Stimulated activated naive B cell treated with anti-CD40 and anti-IgM and Interleukin-4, amounts not matched to agents 10 μg/mL and 1 μg/mL and 100 μg/mL, for 72 hours (primary cell): ENCODE results near the gene NPBWR2.

ENCODE experiments used
- ATAC-seq, 2 donors: fragments of 150-1000 bp; cut with Tn5 transposase; replicated peaks; 2 replicates each; pipeline ENCODE4 v1.10.0; 2021; ENCODE audit warnings: moderate library complexity in 1 of 2
- DNase-seq: peaks from one replicate; pipeline ENCODE4 v3.0.0; 2021
- H3K27ac Mint-ChIP-seq: one replicate; pipeline ENCODE4 v1.8.0; 2022; ENCODE audit warnings: mild to moderate bottlenecking, mixed read lengths
- H3K27me3 Mint-ChIP-seq, 2 donors: one replicate each; pipeline ENCODE4 v1.8.0; 2022; ENCODE audit warnings: mixed read lengths in 2 of 2
- H3K36me3 Mint-ChIP-seq, 2 donors: one replicate each; pipeline ENCODE4 v1.8.0; 2022; ENCODE audit warnings: mixed read lengths in 2 of 2, mild to moderate bottlenecking in 1 of 2
- H3K4me1 Mint-ChIP-seq, 2 donors: one replicate each; pipeline ENCODE4 v1.8.0; 2022; ENCODE audit warnings: mixed read lengths in 2 of 2, mild to moderate bottlenecking in 1 of 2
- H3K4me3 Mint-ChIP-seq, 2 donors: one replicate each; pipeline ENCODE4 v1.8.0; 2022; ENCODE audit warnings: mild to moderate bottlenecking in 2 of 2, mixed read lengths in 2 of 2, moderate library complexity in 1 of 2
- H3K9me3 Mint-ChIP-seq, 2 donors: one replicate each; pipeline ENCODE4 v1.8.0; 2022; ENCODE audit warnings: mixed read lengths in 2 of 2, mild to moderate bottlenecking in 1 of 2

Gene NPBWR2

DNA sequence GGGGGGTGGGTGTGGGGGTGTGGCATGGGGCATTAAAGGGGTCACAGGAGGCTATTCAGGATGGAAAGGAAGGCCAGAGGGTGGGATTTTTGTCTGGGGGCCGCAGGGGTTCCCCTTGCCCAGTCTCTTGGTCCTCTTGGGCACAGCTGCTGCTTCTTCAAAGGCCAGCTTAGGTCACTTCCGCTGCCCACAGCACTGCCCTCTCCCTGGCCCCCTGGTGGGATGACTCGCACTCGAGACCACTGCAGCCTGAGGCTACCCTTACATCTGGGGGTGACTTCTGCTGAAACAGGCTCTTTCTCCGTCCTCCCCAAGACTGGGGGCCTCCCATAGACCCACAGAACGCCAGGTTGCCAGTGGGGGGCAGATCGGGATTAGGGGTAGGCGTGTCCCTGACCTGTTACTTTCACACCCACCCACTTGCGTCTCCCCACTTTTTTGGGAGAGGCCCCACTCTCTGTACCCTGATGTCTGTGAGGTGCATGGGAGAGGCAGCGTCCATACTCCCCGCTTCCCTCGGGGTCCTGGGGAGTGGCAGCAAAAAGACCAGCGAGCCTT is 24.5 kb downstream of the NPBWR2 start:
- ATAC-seq: no peak
- peaks cover 37 to 59% of the 10 kb centered on the region in 2 donors for H3K4me1 Mint-ChIP-seq

DNA sequence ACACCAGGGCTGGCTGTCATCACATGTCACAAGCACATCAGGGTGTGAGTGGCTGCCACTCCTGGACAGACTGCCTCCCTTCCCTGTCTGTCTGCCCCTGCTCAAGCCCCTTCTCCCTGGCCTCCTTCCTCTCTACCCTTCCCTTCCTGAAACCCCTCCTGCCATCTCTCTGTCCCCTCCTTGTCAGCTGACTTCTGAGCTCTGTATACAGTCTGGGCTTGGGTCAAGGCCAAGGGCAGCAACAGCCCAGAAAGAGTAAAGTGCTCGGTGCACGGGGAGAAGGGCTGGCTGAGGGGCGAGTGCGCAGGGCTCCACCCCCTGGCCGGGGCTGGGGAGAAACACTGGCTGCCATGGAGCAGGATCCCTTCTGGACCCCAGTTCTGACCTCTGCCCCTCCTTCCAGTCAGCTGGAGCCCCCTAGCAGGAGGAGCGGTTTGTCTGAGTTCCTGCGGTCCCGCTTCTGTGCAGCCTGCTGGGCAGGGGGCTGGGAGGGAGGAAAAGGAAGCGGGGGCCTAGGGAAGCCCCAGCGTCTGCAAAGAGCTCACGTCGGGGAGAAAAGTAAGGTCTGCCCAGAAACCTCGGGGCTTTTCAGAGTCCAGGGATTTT is 25.1 kb downstream of the NPBWR2 start:
- Mint-ChIP-seq H3K4me3 (peak overlapping the region; percentile 51 to 73), H3K27me3 (peaks cover 5 to 27% of the 10 kb centered on the region in 2 donors)

More for the DNA sequence above, 24.5 kb downstream of the NPBWR2 start:
- Mint-ChIP-seq H3K9me3 (peaks cover 0 to 7% of the 10 kb centered on the region in 2 donors), H3K27me3 (peaks cover 5 to 27% of the 10 kb centered on the region in 2 donors), H3K27ac (no peak overlapping the region), H3K36me3 (peaks cover 5 to 9% of the 10 kb centered on the region in 2 donors), H3K4me3 (peak overlapping the region; percentile 79 to 84)
- DNase-seq: no peak

DNA sequence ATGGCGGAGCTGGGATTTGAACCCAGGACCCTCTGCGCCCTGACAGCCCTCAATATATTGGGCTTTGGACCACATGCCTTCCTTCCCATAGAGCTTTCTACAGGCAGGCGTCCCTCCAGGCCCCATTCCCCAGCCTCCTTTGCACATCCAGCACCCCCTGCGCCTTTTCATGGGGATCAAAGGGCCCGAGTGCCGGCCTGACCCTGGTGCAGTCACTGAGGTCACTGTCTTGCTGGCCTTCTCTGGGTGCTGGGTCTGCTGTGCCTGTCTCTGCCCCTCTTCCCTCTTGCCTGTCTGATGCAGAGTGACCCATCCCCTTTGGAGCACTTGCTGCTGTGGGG is 25.8 kb downstream of the NPBWR2 start:
- Mint-ChIP-seq H3K9me3 (peaks cover 0 to under 1% of the 10 kb centered on the region in 2 donors), H3K4me3 (peak overlapping the region in 1 of 2 donors; percentile 29), H3K36me3 (peaks cover 9 to 11% of the 10 kb centered on the region in 2 donors), H3K27me3 (peaks cover 5 to 27% of the 10 kb centered on the region in 2 donors), H3K27ac (peak overlapping the region; percentile 56), H3K4me1 (peaks cover 44 to 72% of the 10 kb centered on the region in 2 donors)
- DNase-seq (no peak), ATAC-seq (no peak)

More for the DNA sequence above, 25.1 kb downstream of the NPBWR2 start:
- ATAC-seq (no peak), DNase-seq (no peak)
- Mint-ChIP-seq H3K9me3 (peaks cover 0 to 3% of the 10 kb centered on the region in 2 donors), H3K27ac (no peak overlapping the region), H3K36me3 (peaks cover 8% of the 10 kb centered on the region in 2 donors), H3K4me1 (peaks cover 41 to 65% of the 10 kb centered on the region in 2 donors)

DNA sequence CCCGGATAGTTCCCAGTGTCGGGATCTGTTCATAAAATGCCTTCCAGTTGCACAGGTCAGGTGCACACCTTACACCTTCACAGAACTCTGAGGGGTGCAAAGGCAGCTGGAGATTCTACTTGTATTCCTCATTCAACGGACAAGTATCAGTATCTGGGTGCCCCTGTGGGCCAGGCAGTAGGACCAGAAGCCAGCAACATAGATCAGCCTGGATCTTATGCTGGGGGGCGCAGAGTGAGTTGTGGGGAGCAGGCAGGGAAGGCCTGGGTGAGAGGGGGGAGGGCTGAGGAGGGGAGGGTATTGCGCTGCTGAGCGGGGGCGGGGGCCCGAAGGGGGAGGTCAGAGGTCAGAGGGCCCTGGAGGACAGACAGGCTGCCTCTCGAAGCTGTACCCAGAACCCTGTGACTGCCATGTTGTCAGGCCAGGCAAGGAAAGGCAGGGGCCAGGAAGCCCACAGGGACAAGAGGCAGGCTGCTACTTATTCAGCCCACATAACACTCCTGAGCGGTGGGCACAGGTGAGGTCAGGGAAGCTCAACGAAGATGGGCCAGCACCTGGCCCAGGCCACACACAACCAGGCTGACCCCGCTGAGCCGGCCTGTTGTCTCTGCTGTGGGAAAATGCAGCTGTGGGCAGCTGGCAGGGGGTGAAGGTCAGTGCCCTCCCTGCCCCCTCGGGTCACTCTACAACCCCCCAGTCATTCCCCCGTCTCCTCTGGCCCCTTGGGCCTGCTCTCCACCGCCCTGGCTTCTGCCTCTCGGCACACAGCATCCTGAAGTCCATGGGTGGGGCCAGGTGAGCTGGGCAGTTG is 26.3 kb downstream of the NPBWR2 start:
- Mint-ChIP-seq H3K36me3 (peaks cover 8 to 13% of the 10 kb centered on the region in 2 donors), H3K27ac (peak overlapping the region; percentile 56), H3K4me3 (peak overlapping the region; percentile 84 to 88), H3K4me1 (peaks cover 45 to 78% of the 10 kb centered on the region in 2 donors), H3K9me3 (no peaks in the 10 kb centered on the region), H3K27me3 (peaks cover 5 to 26% of the 10 kb centered on the region in 2 donors)
- DNase-seq (no peak), ATAC-seq (no peak)

DNA sequence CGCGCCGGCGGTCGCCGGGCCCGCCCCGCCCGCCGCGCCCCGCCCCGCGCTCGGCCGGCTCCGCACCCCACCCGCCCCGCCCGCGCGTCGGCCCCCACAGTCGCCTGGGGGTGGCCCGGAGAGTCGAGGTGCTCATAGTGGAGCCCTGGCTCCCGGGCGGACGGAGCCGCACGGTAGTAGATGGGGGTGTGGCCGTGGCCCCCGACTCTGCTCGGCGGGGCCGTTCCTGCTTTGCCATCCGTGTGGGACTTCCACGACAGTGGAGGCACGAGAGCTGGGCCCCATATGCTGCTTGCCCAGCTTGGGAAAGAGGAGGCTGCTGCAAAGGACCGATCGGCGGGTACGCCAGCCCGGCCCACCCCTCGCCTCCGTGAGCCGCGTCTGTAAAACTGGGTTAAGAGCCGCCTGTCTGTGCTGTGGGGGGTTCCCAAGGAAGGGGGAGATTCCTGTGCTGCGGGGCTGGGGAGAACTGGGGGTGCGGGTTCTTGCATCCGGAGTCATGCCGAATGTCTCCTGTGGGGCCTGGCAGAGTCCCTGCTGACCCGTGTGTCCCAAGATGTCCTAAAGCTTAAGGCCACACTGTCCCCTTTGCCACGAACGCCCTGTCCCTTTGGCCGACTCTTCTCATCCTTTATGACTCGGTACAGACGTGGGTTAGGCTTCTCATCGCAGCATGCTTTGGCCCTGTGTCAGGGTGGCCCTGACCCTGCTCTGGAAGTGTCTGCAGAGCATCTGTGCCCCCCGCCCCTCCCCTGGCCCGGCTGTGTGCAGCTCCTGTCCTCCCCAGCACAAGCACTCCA is 27.2 kb downstream of the NPBWR2 start, which contains the start of gene OPRL1:
OPRL1 (plus strand) TSS at position 70 of the 800 bp plus-strand sequence. CDS start 12,639 bp downstream, outside the sequence.
- Mint-ChIP-seq H3K9me3 (no peaks in the 10 kb centered on the region), H3K4me3 (peak within 1 kb of the TSS; percentile 94 to 97), H3K4me1 (peaks cover 52 to 86% of the 10 kb centered on the region in 2 donors), H3K36me3 (peaks cover 16 to 19% of the 10 kb centered on the region in 2 donors), H3K27ac (peak within 1 kb of the TSS; percentile 95), H3K27me3 (peaks cover 5 to 18% of the 10 kb centered on the region in 2 donors)
- DNase-seq (no peak), ATAC-seq (peak; percentile 3 to 14)

DNA sequence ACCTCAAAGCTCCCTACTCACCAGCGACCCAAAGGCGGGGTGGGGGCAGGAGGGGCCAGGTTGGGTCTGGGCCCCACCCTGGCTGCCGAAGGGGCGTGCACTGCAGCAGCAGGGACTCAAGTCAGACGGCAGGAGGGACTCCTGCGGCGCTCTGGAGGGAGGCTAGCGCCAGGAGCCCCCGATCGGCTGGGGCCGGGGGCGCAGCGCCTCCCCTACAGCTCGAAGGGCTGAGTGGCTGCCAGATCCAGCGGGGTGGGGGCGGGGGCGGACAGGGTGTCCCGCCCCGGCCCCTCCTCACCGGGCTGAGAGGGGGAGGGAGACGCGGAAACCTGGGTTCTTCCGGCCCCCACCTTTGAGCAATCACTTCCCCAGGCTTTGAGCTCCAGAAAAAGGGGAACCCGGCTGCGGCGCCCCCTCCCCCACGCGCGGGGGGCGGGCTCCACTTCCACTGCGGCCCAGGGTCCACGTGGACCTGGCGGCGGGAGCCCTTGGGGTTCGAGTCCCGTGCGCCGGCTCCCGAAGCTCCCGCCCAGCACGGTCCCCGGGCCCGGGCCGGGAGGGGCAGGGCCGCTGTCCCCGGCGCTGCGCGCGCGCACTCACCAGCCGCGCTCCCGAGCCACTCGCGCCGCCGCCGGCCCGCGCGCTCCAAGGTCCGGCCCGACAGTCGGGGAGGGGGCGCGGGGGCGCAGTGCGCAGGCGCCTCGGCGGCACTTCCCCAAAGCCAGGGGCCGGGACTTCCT is 27.9 kb downstream of the NPBWR2 start, which contains the start of gene RGS19:
RGS19 (minus strand) TSS at position 246 of the 740 bp plus-strand sequence. CDS start 2,632 bp downstream, outside the sequence.
- DNase-seq: peak; percentile 83
- peak within 1 kb of the TSS; percentile 94 to 97 for H3K4me3 Mint-ChIP-seq
- H3K36me3 Mint-ChIP-seq: peaks cover 19 to 23% of the 10 kb centered on the region in 2 donors
- peak within 1 kb of the TSS; percentile 95 for H3K27ac Mint-ChIP-seq
- no peaks in the 10 kb centered on the region for H3K9me3 Mint-ChIP-seq
- H3K4me1 Mint-ChIP-seq: peaks cover 53 to 87% of the 10 kb centered on the region in 2 donors
- ATAC-seq: peak; percentile 48 to 55
- peaks cover 3 to 11% of the 10 kb centered on the region in 2 donors for H3K27me3 Mint-ChIP-seq

DNA sequence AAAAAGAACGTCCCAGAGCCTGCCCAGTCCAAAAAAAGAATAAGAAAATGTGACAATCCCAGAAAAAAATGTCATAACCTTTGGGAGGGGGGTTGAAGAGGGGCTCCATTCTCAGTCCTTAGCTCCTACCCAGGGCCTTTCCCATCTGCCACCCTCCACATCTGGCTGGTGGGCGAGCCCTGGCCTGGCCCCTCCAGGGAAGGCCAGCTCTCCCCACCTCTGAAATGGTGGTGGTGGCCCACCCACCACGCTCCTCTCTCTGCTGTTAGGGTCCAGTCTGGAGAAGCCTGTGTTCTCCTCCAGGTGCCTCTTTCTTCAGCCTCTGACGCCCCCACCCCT is 28.5 kb downstream of the NPBWR2 start:
- Mint-ChIP-seq H3K27ac (peak overlapping the region; percentile 95), H3K27me3 (peaks cover 0 to 5% of the 10 kb centered on the region in 2 donors), H3K9me3 (no peaks in the 10 kb centered on the region), H3K36me3 (peaks cover 19 to 24% of the 10 kb centered on the region in 2 donors), H3K4me1 (peaks cover 50 to 88% of the 10 kb centered on the region in 2 donors), H3K4me3 (peak overlapping the region; percentile 94 to 97)
- DNase-seq (no peak), ATAC-seq (no peak)

DNA sequence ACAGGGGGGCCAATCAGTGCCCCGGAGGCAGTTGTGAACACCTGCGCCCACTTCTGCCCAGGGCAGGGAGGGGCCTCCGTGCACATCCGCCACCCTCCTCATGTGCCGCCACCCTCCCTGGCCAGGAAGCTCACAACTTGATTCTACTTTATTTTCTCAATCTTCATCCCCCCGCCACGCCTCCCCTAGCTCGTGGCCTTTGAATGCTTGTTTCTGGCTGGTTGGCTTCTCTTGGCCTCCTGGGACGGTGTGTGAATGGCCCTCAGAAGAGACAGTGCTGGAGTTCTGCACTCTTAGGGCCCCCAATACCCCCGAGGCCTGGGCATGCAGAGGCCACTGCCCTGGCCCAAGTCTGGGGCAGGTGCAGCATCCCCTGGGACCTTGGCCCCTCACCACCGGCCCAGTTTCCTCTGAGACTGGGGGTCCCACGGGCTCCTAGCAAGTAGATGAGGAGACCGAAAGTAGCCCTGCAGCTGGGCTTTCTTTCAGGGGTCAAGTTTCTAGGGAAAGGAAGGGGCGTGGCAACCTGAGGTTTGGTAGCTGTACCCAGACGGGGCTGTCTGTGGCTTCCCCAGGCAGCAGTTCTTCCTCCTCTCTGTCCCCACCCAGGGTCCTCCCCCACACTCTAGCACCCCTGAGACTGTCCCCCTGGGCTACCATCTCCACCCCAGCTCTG is 29.4 kb downstream of the NPBWR2 start:
- H3K36me3 Mint-ChIP-seq: peaks cover 19 to 24% of the 10 kb centered on the region in 2 donors
- no peaks in the 10 kb centered on the region for H3K9me3 Mint-ChIP-seq
- peaks cover 47 to 88% of the 10 kb centered on the region in 2 donors for H3K4me1 Mint-ChIP-seq
- H3K27ac Mint-ChIP-seq: peak overlapping the region; percentile 96
- ATAC-seq (peak; percentile 51 to 59), DNase-seq (peak; percentile 66)
- H3K4me3 Mint-ChIP-seq: peak overlapping the region; percentile 94 to 97
- H3K27me3 Mint-ChIP-seq: peaks cover 0 to 1% of the 10 kb centered on the region in 2 donors

DNA sequence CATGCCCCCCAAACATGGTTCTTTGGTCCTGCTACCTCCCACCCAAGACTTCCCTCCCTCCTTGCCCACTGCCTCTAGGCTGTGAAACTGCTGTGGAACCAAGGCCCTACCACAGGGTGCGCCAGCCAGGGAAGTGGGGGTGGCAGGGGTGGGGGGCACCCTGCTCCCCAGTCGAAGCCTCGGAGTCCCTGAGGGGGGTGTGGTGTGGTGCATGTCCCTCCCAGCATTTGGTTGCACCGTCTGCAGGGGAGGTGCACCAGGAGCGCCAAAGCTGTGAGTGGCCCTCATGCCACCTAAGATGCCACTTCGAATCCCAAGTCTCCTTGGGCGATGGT is 29.9 kb downstream of the NPBWR2 start:
- peak in 1 of 2 donors; percentile 2 for ATAC-seq
- peaks cover 43 to 83% of the 10 kb centered on the region in 2 donors for H3K4me1 Mint-ChIP-seq
- H3K27me3 Mint-ChIP-seq: no peaks in the 10 kb centered on the region
- no peaks in the 10 kb centered on the region for H3K9me3 Mint-ChIP-seq
- H3K36me3 Mint-ChIP-seq: peaks cover 19 to 24% of the 10 kb centered on the region in 2 donors
- H3K27ac Mint-ChIP-seq: peak overlapping the region; percentile 96
- DNase-seq: no peak
- peak overlapping the region; percentile 94 to 97 for H3K4me3 Mint-ChIP-seq

DNA sequence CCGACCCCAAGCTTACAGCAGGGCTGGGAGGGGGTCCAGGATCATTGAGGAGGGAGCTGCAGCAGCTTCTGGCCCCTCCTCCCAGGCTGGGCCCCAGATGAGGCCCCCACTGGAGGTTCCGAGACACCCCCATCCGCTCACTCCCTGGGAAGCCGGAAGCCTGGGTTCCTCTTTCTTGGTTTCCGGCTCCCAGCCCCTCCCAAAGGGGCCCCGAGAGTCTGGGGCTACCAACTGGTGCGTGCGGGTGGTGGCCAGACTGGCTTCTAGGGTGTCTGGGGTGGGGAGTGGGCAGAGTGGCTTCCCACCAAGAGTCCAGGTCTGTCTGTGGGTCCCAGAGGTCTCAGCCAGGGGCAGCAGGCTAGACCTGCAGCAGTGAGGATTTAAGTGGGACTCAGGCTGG is 30.3 kb downstream of the NPBWR2 start:
- DNase-seq (peak; percentile 49), ATAC-seq (peak; percentile 20 to 23)
- H3K27ac Mint-ChIP-seq: peak overlapping the region; percentile 96
- peaks cover 43 to 83% of the 10 kb centered on the region in 2 donors for H3K4me1 Mint-ChIP-seq
- peaks cover 19 to 27% of the 10 kb centered on the region in 2 donors for H3K36me3 Mint-ChIP-seq
- no peaks in the 10 kb centered on the region for H3K27me3 Mint-ChIP-seq
- H3K9me3 Mint-ChIP-seq: no peaks in the 10 kb centered on the region
- peak overlapping the region; percentile 94 to 97 for H3K4me3 Mint-ChIP-seq

DNA sequence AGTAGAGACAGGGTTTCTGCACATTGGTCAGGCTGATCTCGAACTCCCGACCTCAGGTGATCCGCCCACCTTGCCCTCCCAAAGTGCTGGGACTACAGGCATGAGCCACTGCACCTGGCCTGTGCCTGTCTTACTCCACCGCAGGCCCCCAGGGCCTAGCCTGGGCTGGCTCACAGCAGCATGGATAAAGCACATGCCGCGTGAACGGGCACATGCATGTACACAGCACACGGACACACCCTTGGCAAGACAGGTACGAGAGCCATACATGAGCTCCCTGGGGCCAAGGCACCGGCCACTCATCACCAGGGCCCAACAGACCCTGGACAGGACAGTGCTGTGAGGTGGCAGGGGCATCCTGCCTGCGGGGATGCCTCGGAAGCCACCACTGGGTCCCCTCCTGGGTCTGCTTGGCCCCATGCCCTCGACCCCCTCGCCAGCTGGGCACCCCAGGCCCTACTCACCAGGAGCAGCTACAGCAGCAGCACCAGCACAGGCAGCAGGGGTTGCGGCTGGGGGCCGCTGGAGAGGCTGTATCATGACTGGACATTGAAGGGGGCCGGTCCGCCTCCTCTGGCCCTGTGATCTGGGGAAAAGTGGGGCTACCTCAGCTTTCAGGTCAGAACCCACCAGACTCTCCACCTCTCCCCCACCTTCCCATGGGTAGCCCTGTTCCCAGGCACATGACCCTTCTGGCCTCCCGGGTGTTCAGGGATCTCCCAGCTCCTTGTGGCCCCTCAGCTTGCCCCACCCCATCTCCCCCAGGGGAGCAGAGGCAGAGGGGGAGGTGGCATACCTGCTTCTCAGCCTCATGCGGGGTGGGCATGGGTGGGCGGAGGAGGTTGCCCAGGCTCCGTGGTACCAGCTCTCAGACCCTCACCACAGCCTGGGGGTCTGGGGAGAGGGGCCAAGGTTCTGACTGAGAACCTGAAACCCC is 31.0 kb downstream of the NPBWR2 start:
- Mint-ChIP-seq H3K9me3 (no peaks in the 10 kb centered on the region), H3K27me3 (no peaks in the 10 kb centered on the region), H3K4me3 (peak overlapping the region; percentile 94 to 97), H3K36me3 (peaks cover 19 to 33% of the 10 kb centered on the region in 2 donors), H3K4me1 (peaks cover 43 to 83% of the 10 kb centered on the region in 2 donors), H3K27ac (peak overlapping the region; percentile 96)
- DNase-seq (no peak), ATAC-seq (no peak)

DNA sequence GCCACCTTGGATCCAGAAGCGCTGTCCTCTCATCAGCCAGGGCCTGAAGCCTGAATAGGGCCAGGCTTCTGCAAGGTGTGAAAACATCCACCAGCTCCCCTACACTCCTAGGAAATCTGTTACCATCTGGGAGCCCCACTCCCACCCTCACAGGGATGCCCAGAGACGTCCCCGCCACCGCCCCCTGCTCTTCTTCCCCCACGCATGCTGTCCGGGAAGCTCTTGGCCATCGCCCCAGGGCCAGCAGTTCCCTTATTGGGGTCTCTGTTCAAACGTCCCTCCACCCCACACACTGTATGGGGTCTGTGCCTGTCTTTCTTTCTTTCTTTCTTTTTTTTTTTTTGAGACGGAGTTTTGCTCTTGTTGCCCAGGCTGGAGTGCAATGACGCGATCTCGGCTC is 31.8 kb downstream of the NPBWR2 start:
- no peak overlapping the region for H3K4me3 Mint-ChIP-seq
- H3K36me3 Mint-ChIP-seq: peaks cover 19 to 33% of the 10 kb centered on the region in 2 donors
- no peaks in the 10 kb centered on the region for H3K9me3 Mint-ChIP-seq
- H3K27me3 Mint-ChIP-seq: no peaks in the 10 kb centered on the region
- H3K27ac Mint-ChIP-seq: peak overlapping the region; percentile 76
- DNase-seq: no peak
- no peak for ATAC-seq
- peaks cover 42 to 81% of the 10 kb centered on the region in 2 donors for H3K4me1 Mint-ChIP-seq
